Brain microvascular endothelial cell (primary cell): ENCODE data around the gene ZNF536.
"Not testable (repeated sequence)": the region's sequence is repeated elsewhere in the genome, so short reads cannot be mapped to it uniquely, and the experiment has no call there.

Experiments
- DNase-seq: peaks from one replicate; pipeline ENCODE4 v3.0.0-alpha.2; 2020
- H3K27ac ChIP-seq: fragments of 250-450 bp; sonication (Bioruptor Pico); 2 replicates; pipeline ENCODE4 v1.5.1; 2020; ENCODE audit warnings: mild to moderate bottlenecking, moderate library complexity
- H3K27me3 ChIP-seq: fragments of 250-450 bp; sonication (Bioruptor Pico); replicated peaks from 2 replicates; pipeline ENCODE4 v1.5.1; 2020; ENCODE audit warnings: mild to moderate bottlenecking
- H3K36me3 ChIP-seq: fragments of 250-450 bp; sonication (Bioruptor Pico); replicated peaks from 2 replicates; pipeline ENCODE4 v1.5.1; 2020; ENCODE audit warnings: mild to moderate bottlenecking
- H3K4me3 ChIP-seq: 2 replicates; pipeline ENCODE4 v1.5.1; 2011; ENCODE audit warnings: low read depth, mild to moderate bottlenecking, control low read depth, low read length, moderate library complexity
- CTCF ChIP-seq: IDR thresholded peaks from 2 replicates; pipeline ENCODE4 v1.5.1; 2011; ENCODE audit warnings: low read depth, mild to moderate bottlenecking, moderate library complexity, low read length, control low read depth, inconsistent platforms; ENCODE audit errors: missing control alignments
- in situ Hi-C: cut with HindIII; loops from 2 replicates; pipeline ENCODE4 v1.10.0; 2017; ENCODE audit warnings: low sequenced_read_pairs, low pct_ligation_motif_present

The ZNF536 gene

GRCh38 chr19:30497034-30497433 is 124.8 kb downstream of the ZNF536 start:
- H3K36me3 ChIP-seq: no peaks in the 10 kb centered on the region
- no peak for TF ChIP-seq CTCF
- in situ Hi-C loops: no loop called here
- no peak overlapping the region for H3K27ac ChIP-seq
- no peaks in the 10 kb centered on the region for H3K27me3 ChIP-seq
- no peak for DNase-seq
- no peak overlapping the region for H3K4me3 ChIP-seq

- H3K4me3 ChIP-seq, H3K27ac ChIP-seq, H3K36me3 ChIP-seq, DNase-seq, H3K27me3 ChIP-seq, in situ Hi-C loops: not testable (repeated sequence)
Observed at GRCh38 chr19:30498085-30498484, 125.9 kb downstream of the ZNF536 start.

GRCh38 chr19:30498707-30499106 is 126.5 kb downstream of the ZNF536 start:
- in situ Hi-C loops: no loop called here
- no peak for DNase-seq
- Histone ChIP-seq H3K36me3 (no peaks in the 10 kb centered on the region), H3K27me3 (no peaks in the 10 kb centered on the region), H3K27ac (no peak overlapping the region), H3K4me3 (no peak overlapping the region)
- no peak for TF ChIP-seq CTCF

- TF ChIP-seq CTCF: no peak
- H3K4me3 ChIP-seq: no peak overlapping the region
- H3K27me3 ChIP-seq: no peaks in the 10 kb centered on the region
- in situ Hi-C loops: no loop called here
- DNase-seq: no peak
- no peak overlapping the region for H3K27ac ChIP-seq
- no peaks in the 10 kb centered on the region for H3K36me3 ChIP-seq
Observed at GRCh38 chr19:30504272-30504671, 132.1 kb downstream of the ZNF536 start.

GRCh38 chr19:30512176-30513081 is 140.2 kb downstream of the ZNF536 start:
- no peak for TF ChIP-seq CTCF
- Histone ChIP-seq H3K27ac (no peak overlapping the region), H3K36me3 (no peaks in the 10 kb centered on the region), H3K4me3 (no peak overlapping the region), H3K27me3 (no peaks in the 10 kb centered on the region)
- no peak for DNase-seq
- in situ Hi-C loops: no loop called here

- no peak for DNase-seq
- in situ Hi-C loops: no loop called here
- Histone ChIP-seq H3K4me3 (no peak overlapping the region), H3K27me3 (no peaks in the 10 kb centered on the region), H3K36me3 (no peaks in the 10 kb centered on the region), H3K27ac (no peak overlapping the region)
- TF ChIP-seq CTCF: no peak
Observed at GRCh38 chr19:30513082-30513411, 140.9 kb downstream of the ZNF536 start.
